ENCODE measurements around the gene ARFIP1. TPM values are rescaled to one million over a fixed set of nuclear protein-coding genes. Genes with fewer than 3 reads are reported as not detected.

Gene ARFIP1
- total and polyA plus RNA-seq, 9 of the 15 experiments (the other 6 are each of a cell fraction or from before 2014, with no cell fraction given), result 14.1 to 25.1 (median 20.9) TPM

DNA sequence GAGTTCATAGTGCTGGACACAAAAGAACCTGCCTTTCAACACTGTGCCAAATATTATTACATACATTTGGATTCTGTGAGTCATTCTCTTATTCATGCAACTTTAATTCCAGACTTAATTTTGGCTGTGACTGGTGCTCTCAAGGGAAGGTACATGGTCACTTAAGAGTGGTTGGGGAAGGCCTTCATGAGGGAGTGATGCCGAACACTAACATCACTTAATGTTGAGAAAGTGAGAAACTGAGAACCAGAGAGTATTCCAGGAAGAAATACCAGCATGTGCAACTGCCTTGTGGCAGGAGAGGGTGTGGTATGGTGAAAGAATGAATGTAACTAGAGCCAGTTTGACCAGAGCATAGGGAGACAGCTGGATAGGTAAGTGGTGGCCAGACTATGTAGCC lies 114.9 kb downstream of the ARFIP1 start:
- H3K4me2 ChIP-seq (ENCODE audit: insufficient read depth, low read length), result no peak overlapping the region
- no peak overlapping the region for H2AFZ ChIP-seq (ENCODE audit: low read depth, low read length)
- ChIA-PET CTCF (ENCODE audit: low intra/inter-chr PET ratio) (no interaction called here), POLR2A (interaction anchor here (1.4 kb wide), 1 partner anchor 12 kb away, joined by 3 read pairs; no protein-coding TSS in a partner anchor)
- in situ Hi-C loops (cut with MboI), result no loop called here
- no peaks in the 10 kb centered on the region for H3K9me3 ChIP-seq (replicated peaks; ENCODE audit: control insufficient read depth, insufficient read depth, low read depth, low read length)
- 79% methylated on average over 1 of the region's 1 CpG for WGBS (ENCODE audit: insufficient coverage, low coverage, missing lambda C conversion rate)
- H3K36me3 ChIP-seq (ENCODE audit: control insufficient read depth, insufficient read depth, low read length), result no peaks in the 10 kb centered on the region
- H4K20me1 ChIP-seq (replicated peaks; ENCODE audit: control insufficient read depth, insufficient read depth, low read length), result no peaks in the 10 kb centered on the region
- no peak overlapping the region for H3K4me3 ChIP-seq
- no peaks in the 10 kb centered on the region for H3K79me2 ChIP-seq (ENCODE audit: control insufficient read depth, insufficient read depth, low read length)
- no peak overlapping the region for H3K9ac ChIP-seq (ENCODE audit: insufficient read depth in 1 of 2, low read depth in 2 of 2, low read length in 2 of 2)
- no TSS peak for BruUV-seq (replicated peaks)
- no peak for TF ChIP-seq ETS2 (tag; IDR thresholded peaks at IDR 0.05; ENCODE audit: borderline replicate concordance, poor library complexity, severe bottlenecking)
- no peak for TF ChIP-seq ZNF212 (CRISPR knock-in tag; IDR thresholded peaks at IDR 0.05)
- no peak for TF ChIP-seq ZNF224 (CRISPR knock-in tag; IDR thresholded peaks at IDR 0.05)
- no peak for TF ChIP-seq ZKSCAN8 (CRISPR knock-in tag; IDR thresholded peaks at IDR 0.05)
- TF ChIP-seq GTF2E2 (tag; IDR thresholded peaks at IDR 0.05), result no peak
- TF ChIP-seq, protein P1, sequence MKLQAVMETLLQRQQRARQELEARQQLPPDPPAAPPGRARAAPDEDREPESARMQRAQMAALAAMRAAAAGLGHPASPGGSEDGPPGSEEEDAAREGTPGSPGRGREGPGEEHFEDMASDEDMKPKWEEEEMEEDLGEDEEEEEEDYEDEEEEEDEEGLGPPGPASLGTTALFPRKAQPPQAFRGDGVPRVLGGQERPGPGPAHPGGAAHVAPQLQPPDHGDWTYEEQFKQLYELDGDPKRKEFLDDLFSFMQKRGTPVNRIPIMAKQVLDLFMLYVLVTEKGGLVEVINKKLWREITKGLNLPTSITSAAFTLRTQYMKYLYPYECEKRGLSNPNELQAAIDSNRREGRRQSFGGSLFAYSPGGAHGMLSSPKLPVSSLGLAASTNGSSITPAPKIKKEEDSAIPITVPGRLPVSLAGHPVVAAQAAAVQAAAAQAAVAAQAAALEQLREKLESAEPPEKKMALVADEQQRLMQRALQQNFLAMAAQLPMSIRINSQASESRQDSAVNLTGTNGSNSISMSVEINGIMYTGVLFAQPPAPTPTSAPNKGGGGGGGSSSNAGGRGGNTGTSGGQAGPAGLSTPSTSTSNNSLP (IDR thresholded peaks at IDR 0.05; ENCODE audit: borderline replicate concordance, low read depth, low read length), result no peak
- TF ChIP-seq, protein P2, sequence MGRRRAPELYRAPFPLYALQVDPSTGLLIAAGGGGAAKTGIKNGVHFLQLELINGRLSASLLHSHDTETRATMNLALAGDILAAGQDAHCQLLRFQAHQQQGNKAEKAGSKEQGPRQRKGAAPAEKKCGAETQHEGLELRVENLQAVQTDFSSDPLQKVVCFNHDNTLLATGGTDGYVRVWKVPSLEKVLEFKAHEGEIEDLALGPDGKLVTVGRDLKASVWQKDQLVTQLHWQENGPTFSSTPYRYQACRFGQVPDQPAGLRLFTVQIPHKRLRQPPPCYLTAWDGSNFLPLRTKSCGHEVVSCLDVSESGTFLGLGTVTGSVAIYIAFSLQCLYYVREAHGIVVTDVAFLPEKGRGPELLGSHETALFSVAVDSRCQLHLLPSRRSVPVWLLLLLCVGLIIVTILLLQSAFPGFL (CRISPR knock-in tag; IDR thresholded peaks at IDR 0.05), result no peak
- TF ChIP-seq, protein P3, sequence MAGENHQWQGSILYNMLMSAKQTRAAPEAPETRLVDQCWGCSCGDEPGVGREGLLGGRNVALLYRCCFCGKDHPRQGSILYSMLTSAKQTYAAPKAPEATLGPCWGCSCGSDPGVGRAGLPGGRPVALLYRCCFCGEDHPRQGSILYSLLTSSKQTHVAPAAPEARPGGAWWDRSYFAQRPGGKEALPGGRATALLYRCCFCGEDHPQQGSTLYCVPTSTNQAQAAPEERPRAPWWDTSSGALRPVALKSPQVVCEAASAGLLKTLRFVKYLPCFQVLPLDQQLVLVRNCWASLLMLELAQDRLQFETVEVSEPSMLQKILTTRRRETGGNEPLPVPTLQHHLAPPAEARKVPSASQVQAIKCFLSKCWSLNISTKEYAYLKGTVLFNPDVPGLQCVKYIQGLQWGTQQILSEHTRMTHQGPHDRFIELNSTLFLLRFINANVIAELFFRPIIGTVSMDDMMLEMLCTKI (IDR thresholded peaks at IDR 0.05; ENCODE audit: partially characterized antibody), result no peak
- no peak for TF ChIP-seq FOXK2 (conservative IDR thresholded peaks at IDR 0.05 in 1 of 2, IDR thresholded peaks at IDR 0.05 in 1 of 2; ENCODE audit: low read depth in 2 of 2)
- no peak for TF ChIP-seq NR4A1 (CRISPR knock-in tag; IDR thresholded peaks at IDR 0.05)
- TF ChIP-seq NR4A1 (tag; IDR thresholded peaks at IDR 0.05), result no peak
- DNase-seq (ENCODE audit: extremely low read depth in 1 of 4, low spot score in 3 of 4) (no peak), FAIRE-seq (no peak), ATAC-seq (no peak)
- intact Hi-C loops (cut with micrococcal nuclease), result no loop called here
- H3K27me3 ChIP-seq (ENCODE audit: control insufficient read depth in 2 of 2, insufficient read depth in 2 of 2, low read length in 2 of 2), result no peaks in the 10 kb centered on the region
- no peaks in the 10 kb centered on the region for H3K9me1 ChIP-seq (ENCODE audit: control insufficient read depth, insufficient read depth, low read length)
- H3K27ac ChIP-seq (ENCODE audit: extremely low read depth, low read depth, low read length), result no peak overlapping the region
- peaks cover 0 to 4% of the 10 kb centered on the region in 2 experiments; a peak in 3 of 5 replicates for H3K4me1 ChIP-seq (replicated peaks in 1 of 2; ENCODE audit: control insufficient read depth in 2 of 2, insufficient read depth in 2 of 2, low read length in 2 of 2)
